Endometrium (tissue), 2 donors: ENCODE data around the gene SLC25A20.
A peak's percentile ranks its signal among the peaks of the same experiment; 100 is the strongest.
"Not testable (repeated sequence)": the region's sequence is repeated elsewhere in the genome, so short reads cannot be mapped to it uniquely, and the experiment has no call there.

Experiments used
- FAIRE-seq: peaks from 2 replicates; lab custom pipeline; 2012; peaks lifted over from hg19 to GRCh38; lab: Jason Lieb, UNC
- donor health status: control.
- donor health status: control.

Gene SLC25A20, protein sequence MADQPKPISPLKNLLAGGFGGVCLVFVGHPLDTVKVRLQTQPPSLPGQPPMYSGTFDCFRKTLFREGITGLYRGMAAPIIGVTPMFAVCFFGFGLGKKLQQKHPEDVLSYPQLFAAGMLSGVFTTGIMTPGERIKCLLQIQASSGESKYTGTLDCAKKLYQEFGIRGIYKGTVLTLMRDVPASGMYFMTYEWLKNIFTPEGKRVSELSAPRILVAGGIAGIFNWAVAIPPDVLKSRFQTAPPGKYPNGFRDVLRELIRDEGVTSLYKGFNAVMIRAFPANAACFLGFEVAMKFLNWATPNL

DNA sequence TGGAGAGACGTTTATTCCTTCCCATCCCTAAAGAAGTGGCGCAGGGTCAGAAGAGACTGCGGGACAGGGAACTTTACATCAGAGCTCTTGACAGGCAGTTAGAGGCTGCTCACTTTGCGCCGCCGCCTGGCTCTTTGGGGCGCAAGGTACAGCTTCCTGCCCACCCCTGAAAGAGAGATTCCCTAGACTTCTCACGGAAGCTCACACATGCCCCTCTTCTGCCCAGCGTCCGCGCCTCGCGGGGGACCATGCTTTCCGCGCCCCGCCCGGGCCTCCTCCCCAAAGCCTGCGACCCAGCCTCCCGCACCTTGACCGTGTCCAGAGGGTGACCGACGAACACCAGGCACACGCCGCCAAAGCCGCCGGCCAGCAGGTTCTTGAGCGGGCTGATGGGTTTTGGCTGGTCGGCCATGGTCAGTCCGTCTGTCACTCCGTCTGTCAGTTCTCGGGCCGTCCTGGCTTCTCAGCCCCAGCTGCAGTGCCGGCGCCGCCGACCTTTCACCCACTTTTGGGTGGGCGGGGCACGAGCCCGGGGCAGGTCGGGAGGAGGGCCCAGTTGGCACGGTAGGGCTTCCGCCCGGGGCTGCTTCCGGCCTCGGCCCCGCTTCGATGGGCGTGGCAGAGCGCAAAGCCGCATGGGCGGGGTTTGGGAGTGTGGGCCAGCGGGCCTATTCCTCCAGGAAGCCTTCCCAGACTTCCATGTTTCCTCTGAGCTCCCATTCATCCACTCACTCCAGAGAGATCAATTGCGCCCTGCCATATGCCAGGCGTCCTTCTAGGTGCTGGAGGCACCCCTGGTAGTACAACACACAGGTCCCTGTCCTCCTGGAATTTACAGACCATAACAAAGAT is at the start of gene SLC25A20:
SLC25A20 (minus strand) TSS at position 500 of the 852 bp plus-strand sequence; CDS start at position 412, 88 bp downstream.
- FAIRE-seq, result no peak

DNA sequence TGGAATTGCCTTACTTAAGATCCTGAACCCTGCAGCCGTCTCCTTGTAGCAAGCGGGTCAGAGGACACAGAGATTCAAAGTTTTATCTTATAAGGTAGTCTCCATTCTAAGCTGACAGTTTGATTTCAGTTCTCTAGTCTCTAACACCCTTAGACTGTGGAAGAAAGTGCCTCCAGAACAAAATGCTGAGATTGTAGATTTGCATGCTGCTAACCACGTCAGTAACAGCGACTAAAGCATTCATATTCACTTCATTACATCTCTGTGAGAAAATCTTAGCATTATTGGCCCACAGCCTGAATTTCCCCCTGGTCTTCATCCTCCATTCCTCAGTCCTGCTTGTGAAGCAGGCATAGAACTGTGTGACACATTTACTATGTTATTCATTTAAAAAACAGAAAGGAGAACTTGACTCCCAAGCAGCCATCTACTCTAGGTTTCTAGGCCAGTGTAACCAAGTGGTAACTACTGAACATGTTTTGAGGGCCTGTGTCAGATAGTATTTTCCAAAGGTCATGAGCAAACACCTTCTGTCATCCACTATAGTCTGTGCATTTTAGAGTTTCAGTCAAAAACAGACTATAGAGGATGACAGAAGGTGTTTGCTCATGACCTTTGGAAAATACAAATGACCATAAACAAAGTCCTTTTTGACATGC is 47.3 kb upstream of the SLC25A20 start:
- no peak for FAIRE-seq

DNA sequence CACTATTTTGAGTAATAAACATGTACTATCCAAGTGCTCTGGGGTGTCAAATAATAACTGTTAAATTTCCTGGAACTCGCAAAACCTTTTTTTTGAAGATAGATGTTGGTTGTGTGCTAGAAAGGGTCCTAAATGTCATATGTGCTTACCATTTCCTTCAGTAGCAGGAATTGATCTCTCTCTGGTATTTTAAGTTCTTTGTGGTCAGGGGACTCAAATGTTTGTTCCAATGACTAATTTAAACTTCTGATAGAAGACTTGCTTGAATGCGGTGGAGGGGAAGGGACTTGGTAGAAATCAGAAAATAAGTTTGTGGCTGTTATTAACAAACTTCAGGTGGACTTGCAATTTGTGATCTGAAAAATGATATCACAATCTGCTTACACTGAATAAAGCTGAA is 46.8 kb upstream of the SLC25A20 start:
- no peak for FAIRE-seq

DNA sequence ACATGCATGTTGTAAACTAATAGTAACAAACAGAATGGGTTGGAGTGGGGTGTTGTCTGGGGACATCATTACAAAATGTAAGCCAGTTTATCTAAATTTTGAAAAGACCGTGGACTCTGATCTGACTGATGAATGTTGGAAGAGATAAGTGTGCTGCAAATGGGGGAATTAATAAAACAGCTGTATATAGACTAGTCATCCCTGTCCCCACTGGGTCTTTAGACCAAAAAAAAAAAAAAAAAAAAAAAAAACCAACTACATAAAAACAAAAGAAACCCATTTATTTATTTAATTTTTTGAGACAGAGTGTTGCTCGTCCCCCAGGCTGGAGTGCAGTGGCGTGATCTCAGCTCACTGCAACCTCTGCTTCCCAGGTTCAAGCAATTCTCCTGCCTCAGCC is 40.0 kb upstream of the SLC25A20 start:
- FAIRE-seq, result no peak

DNA sequence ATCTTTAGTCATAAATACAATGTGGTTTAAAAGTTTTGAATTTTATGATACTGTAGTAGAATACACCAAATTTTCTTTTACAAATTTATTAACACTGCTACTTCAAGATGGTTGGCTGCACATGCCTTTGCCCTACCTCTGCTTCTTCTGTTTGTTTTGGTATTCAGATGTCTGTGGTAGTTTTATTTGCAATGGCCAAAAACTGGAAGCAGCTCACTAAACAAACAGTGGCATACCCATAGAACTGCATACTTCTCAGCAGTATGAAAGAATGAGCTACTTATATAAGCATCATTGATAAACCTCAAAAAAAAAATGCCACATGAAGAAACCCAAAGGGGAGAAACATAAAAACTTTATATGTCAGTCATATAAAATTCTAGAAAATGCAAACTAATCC is 39.5 kb upstream of the SLC25A20 start:
- no peak for FAIRE-seq

DNA sequence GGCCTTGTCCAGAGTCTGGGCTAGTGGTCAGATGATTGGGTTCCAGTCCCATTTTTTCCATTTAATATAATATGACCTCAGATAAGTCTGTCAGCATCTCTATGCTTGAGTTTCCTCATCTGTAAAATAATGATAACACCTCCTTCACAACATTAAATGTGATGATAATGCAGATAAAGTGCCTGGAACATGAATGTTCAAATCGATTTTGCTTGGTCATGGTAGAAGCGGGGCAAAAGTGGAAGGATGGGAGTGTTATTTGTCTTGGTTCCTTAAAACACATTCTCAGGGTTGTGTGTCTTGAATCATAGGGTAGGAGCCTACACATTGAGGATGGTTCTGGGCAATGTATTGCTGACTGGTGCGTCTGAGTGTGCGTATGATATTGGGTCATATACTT is 36.8 kb upstream of the SLC25A20 start:
- FAIRE-seq, result no peak

DNA sequence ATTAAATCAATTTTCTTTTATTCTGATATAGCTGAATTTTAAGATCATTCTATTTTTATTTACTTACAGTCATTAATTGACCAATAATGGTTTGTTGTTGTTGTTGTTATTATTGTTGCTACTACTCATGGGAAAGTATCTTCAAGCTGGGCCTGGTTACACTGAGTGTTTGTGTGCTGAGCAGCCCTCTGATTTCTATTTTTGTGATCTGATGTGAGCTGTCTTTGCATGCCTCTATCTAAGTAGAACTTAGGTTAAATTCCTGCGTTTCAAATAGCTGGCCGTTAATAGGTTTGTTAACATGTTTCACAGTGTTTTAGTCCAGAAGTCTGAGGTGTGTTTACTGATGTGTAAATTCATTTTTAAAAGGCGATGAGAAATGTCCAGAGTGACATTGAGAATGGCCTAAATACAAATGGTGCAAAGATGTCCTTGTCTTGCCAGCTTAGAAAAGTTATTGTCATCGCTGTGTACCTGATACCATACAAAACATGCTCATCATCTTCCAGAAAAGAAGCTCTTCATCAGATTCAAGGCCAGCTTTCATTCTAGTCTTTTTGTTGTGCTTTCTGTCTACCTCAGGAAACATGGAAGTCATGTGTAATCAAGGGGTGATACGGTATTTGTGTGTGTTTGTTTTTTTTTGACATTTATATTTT is 35.8 kb upstream of the SLC25A20 start:
- FAIRE-seq, result no peak

DNA sequence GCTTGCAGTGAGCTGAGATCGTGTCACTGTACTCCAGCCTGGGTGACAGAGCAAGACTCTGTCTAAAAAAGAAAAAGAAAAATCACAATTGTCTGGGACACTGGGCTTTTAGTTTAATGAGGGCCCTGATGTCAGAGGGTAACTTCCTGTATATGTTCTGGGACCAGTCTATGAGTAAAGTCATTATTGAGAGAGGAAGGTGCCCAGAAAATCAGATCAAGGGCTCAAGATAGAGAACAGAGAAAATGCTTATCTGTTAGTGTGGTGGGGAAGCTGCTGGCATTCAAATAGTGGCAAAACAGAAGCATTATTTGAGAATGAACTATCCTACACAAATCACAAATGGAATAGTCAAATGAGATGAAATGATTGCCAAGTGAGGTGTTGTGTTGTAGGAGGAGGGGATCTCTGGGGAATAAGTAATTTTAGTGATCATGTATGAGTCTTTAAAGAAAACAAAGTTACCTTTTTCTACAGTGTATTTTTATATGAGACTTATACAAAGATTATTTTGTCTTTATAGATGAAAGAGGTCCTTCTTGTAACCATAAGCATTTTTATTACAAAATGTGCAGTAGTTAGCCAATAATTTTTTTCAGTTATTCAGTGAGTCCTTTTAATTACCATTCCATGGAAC is 33.4 kb upstream of the SLC25A20 start:
- no peak for FAIRE-seq

DNA sequence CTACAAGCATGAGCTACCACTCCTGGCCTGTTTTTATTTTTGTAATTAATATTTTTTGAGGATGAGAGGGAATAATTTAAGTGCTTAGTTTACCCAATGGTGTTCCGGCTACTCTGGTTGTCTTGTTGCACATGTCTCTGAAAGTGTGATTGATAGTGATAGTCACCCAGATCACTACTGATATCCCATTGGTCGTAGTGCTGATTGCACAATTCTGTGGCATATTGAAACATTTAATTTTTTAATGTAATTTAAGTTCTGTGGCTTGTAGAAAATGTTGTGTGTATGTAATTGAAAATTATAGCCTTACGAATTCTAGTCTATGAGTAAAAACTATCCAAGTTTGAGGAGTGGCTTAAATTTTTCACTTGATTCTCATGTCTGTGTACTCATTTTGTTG is 31.9 kb upstream of the SLC25A20 start:
- no peak for FAIRE-seq

DNA sequence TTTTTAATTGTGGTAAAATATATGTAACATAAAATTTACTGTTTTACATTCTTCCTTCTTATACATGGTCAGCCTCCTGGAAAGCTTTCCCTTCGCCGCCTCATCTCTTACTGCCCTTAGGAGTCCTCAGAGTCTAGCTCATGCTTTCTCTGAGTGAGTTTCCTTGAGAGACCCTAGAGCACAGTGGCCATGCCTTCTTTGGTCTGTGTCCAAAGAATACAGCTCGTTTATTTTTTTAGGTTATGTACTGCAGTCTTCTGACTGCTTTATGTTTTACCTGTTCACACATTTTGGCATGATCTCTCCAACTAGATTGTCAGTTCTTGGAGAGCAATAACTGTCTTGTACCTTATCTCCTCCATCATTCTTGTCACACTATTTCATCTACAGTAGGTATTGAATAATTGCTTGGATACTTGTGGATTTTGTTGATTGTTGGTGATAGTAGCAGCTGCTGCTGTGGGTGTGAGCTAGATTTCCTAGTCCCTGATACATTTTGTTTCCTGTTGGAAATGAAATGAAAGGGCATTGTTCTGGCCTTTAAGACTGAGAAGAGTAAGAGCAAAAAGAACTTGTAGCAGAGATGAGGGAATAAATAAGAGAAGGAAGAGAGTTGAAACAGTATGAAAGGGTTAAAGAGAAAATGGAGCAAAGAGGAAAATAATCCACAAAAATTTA is 30.8 kb upstream of the SLC25A20 start:
- FAIRE-seq, result no peak

DNA sequence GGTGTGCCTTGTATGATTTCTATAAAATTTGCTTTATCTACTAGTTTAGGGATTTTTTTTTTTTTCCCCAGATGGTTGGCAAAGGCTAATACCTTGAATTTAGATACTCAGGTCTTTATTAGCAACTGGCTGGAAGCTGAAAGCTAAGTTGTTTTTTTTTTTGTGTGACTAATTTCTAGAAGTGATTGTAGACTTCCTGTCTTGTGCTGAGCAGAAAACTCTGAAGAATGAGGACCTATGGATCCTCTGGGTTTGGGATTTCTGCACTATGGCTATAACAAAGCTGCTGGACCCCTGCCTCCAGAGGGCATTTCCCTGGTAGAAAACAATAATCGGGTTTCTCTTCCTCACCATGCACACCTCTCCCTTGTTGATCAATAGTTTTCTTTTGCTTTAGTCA is 30.0 kb upstream of the SLC25A20 start:
- FAIRE-seq, result no peak

DNA sequence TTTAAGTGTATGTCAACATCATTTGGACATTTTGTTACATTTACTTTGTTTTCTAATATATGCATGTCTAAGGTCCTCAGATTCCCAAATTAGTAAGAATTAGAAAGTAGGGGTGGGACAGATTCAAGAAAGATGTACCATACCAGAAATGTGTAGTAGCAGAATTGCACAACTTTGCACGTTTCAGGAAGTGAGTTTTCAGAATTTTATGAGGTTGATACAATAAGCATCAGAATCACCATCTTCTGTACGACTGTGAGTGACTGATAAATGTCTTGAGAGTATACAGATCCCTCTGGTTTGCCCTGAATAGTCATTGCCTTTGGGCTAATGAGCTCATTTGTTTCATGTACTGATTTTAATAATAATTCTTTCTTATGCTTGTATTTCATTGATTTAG is 29.2 kb upstream of the SLC25A20 start:
- FAIRE-seq, result no peak

DNA sequence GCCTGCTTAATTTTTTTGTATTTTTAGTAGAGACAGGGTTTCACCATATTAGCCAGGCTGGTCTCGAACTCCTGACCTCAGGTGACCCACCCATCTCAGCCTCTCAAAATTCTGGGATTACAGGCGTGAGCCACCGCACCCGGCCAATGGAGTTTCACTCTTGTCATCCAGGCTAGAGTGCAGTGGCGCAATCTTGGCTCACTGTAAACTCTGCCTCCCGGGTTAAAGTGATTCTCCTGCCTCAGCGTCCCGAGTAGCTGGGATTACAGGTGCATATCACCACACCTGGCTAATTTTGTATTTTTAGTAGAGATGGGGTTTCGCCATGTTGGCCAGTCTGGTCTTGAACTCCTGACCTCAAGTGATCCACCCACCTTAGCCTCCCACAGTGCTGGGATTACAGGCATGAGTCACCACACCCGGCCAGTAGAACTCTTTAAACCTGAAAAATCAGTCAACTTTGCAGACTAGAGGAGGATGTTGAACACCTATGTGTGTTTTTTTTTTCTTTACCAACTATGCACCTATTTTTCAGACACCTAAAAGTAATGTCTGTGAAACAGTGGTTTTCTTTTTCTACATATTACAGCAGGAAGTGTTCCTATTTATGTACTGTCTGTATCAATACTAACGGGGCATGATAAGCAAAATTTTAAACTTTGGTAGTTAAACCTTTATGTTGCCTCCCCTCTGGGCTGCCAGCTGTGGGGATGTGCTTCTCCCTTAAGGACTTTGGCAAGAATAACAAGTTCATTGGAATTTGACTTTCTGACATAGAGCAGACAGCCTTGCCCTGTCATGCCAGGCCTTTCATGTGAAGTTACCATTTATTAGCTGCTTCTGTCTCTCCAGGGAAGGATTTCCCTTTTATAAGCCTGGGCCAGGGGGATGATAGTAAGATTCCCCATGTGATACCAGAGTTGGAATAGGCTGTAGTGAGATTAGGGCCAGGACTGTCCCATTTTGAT is 28.0 kb upstream of the SLC25A20 start:
- no peak for FAIRE-seq

DNA sequence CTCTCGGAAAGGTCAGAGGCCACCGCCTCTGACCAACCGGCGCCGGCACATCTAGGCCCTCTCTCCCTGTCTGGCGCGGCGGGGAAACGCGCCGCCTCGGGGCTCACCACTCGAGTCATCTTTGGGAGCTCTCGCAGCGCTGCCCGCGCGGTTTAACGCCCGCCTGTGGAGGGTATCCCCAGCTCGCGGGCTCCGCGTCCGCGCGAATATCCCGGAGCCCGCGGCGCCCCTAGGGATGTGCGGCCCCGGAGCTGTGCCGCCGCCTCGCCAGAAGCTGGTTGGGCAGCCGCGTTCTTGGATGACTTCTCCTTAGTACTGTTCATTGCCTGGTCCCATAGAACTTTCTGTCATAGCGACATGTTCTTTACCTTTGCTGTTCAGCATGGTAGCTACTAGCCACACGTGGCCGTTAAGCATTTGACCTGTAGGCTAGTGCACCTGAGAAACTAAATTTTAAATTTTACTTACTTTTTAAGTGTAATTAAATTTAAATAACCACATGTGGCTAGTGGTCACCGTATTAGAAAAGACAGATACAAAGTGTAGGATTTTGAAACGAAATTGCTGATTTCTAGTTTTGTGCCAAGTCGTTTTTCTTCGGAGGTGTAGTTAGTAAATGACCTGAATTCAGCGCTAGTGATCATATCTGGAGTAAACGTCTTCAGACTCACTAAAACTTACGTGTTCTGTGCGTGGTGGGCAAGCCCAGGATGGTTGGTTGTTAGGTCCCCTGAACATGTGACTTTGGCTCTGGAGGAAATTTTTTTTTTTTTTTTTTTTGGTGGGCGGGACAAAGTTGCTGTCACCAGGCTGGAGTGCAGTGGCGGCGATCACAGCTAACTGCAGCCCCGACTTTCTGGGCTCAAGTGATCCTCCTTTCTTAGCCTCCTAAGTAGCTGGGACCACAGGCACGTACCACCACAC is 20.8 kb upstream of the SLC25A20 start:
- FAIRE-seq, result no peak

DNA sequence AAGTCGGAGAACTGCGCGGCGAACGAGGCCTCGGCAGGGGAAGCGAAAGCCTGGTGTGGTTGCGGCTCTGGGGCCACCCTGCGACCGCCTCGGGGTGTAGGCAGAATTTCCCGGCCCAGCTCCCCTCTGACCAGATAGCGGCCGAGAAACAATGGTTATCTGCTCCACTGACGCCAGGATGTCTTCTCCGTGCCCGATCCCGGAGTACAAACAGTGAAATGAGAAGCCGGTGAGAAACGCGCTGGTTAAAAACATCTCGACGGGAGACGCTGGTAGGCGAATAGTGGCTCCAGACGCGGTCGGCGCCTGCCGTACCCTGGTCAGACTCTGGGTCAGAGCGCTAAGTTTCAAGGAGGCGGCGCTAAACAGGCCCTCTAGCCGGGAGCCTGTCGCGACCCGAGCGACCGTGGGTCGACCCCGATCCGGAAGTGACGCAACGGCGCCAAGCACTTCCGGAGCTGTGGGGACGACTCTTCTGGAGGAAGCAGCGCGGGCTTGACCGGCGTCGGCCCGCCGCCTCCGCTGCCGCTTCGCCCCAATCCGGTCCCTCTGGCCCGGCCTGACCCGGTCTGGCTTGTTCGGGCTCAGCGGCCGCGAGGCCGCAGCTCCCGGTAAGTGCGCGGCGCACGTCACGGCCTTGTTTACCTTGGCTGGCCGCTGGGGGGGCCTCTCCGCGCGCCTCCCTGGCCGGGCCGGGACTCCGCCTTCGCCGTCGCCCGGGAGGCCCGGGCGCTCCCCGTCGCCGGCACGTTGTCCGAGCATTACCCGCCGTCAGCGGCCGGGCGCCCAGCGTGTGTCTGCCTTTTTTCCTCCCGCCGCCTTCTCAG is 19.9 kb upstream of the SLC25A20 start, which contains the start of gene ARIH2:
ARIH2 (plus strand) TSS at position 455 of the 827 bp plus-strand sequence. CDS start 8,717 bp downstream, outside the sequence.
- FAIRE-seq, result peak; percentile 69

DNA sequence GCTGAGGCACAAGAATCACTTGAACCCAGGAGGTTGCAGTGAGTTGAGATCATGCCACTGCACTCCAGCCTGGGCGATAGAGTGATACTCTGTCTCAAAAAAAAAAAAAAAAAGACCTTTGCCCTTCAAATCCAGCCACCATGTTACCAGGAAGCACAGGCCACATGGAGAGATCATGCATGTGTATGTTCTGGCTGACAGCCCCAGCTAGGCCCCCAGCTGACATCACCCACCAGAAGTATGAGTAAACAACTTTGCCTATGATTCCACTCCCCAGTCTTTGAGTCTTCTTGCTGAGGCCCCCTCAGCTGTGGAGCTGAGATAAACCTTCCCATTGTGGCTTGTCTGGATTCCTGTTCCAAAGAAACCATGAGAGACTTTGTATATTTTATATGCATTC is 16.6 kb upstream of the SLC25A20 start:
- no peak for FAIRE-seq

DNA sequence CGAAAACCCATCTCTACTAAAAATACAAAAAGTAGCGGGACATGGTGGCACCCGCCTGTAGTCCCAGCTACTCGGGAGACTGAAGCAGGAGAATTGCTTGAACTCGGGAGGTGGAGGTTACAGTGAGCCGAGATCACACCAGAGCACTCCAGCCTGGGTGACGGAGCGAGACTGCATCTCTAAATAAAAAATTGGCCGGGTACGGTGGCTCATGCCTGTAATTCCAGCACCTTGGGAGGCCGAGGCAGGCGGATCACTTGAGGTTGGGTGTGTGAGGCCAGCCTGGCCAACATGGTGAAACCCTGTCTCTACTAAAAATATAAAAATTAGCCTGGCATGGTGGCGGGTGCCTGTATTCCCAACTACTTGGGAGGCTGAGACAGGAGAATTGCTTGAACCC is 8.3 kb upstream of the SLC25A20 start:
- not testable (repeated sequence) for FAIRE-seq

DNA sequence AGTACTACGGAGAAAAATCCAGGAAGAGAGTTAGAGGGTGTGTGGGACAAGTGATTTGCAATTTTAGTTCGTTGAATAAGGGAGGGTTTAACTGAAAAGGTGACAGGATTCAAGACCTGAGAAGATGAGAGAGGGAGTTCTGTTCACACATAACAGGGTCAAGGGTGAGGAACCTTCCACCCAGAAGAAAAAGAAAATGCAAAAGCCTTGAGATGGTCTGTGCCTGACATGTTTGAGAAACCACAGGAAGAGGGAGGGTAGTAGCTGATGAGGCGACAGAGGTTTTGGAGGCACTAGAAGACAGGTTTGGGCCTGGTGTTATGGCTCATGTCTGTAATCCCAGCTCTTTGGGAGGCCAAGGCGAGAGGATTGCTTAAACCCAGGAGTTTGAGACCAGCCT is 591 bp upstream of the SLC25A20 start:
- no peak for FAIRE-seq
